IPS-20b (cell line): ENCODE results near the gene OXLD1.
A peak's percentile ranks its signal among the peaks of the same experiment; 100 is the strongest.

Source experiments
- H3K27ac ChIP-seq: one replicate; pipeline ENCODE4 v1.5.1; 2013; ENCODE audit warnings: low read length
- H3K27me3 ChIP-seq: 2 replicates; pipeline ENCODE4 v1.6.1; 2013; ENCODE audit warnings: mild to moderate bottlenecking, low read length, inconsistent platforms; ENCODE audit not compliant: insufficient read depth
- H3K36me3 ChIP-seq: 2 replicates; pipeline ENCODE4 v1.6.1; 2013; ENCODE audit warnings: low read depth, mild to moderate bottlenecking, inconsistent platforms, low read length, moderate library complexity; ENCODE audit not compliant: insufficient read depth
- H3K4me1 ChIP-seq: 2 replicates; pipeline ENCODE4 v1.6.1; 2013; ENCODE audit warnings: mild to moderate bottlenecking, control low read depth, inconsistent platforms, low read length, moderate library complexity; ENCODE audit not compliant: insufficient read depth
- H3K4me3 ChIP-seq: 2 replicates; pipeline ENCODE4 v1.5.1; 2013; ENCODE audit warnings: mild to moderate bottlenecking, low read length, inconsistent platforms
- H3K9ac ChIP-seq: 2 replicates; pipeline ENCODE4 v1.6.1; 2013; ENCODE audit warnings: low read depth, mild to moderate bottlenecking, inconsistent platforms, low read length, moderate library complexity
- H3K9me3 ChIP-seq: 2 replicates; pipeline ENCODE4 v1.6.1; 2013; ENCODE audit warnings: mild to moderate bottlenecking, low read depth, low read length, inconsistent platforms; ENCODE audit not compliant: insufficient read depth

OXLD1 gene

GRCh38 chr17:81655378-81656117, 10.9 kb downstream of the OXLD1 start:
- Histone ChIP-seq H3K27ac (no peak overlapping the region), H3K4me3 (no peak overlapping the region), H3K9me3 (no peaks in the 10 kb centered on the region), H3K27me3 (no peaks in the 10 kb centered on the region), H3K9ac (no peak overlapping the region), H3K36me3 (no peaks in the 10 kb centered on the region), H3K4me1 (peaks cover 7% of the 10 kb centered on the region; the same call in 1 of the 2 replicates)

- Histone ChIP-seq H3K9ac (peak overlapping the region; percentile 66), H3K9me3 (no peaks in the 10 kb centered on the region), H3K27me3 (peaks cover 21% of the 10 kb centered on the region), H3K27ac (peak overlapping the region; percentile 28), H3K36me3 (no peaks in the 10 kb centered on the region), H3K4me3 (peak overlapping the region; percentile 55; the same call in 1 of the 2 replicates), H3K4me1 (peaks cover 7% of the 10 kb centered on the region; the same call in 1 of the 2 replicates)
Observed at GRCh38 chr17:81652906-81653771, 13.3 kb downstream of the OXLD1 start.

GRCh38 chr17:81651692-81652091, 14.7 kb downstream of the OXLD1 start:
- no peaks in the 10 kb centered on the region for H3K9me3 ChIP-seq
- H3K36me3 ChIP-seq = no peaks in the 10 kb centered on the region
- H3K4me1 ChIP-seq = peaks cover 7% of the 10 kb centered on the region; the same call in 1 of the 2 replicates
- H3K27ac ChIP-seq = no peak overlapping the region
- H3K4me3 ChIP-seq = no peak overlapping the region
- H3K9ac ChIP-seq = no peak overlapping the region
- peaks cover 36% of the 10 kb centered on the region for H3K27me3 ChIP-seq

- Histone ChIP-seq H3K27me3 (peaks cover 37% of the 10 kb centered on the region), H3K9me3 (no peaks in the 10 kb centered on the region), H3K27ac (no peak overlapping the region), H3K4me1 (peaks cover 7% of the 10 kb centered on the region; the same call in 1 of the 2 replicates), H3K36me3 (no peaks in the 10 kb centered on the region), H3K4me3 (no peak overlapping the region), H3K9ac (no peak overlapping the region)
Observed at GRCh38 chr17:81650951-81651350, 15.5 kb downstream of the OXLD1 start.

GRCh38 chr17:81648707-81649085, 17.7 kb downstream of the OXLD1 start:
- H3K27me3 ChIP-seq = peaks cover 37% of the 10 kb centered on the region
- H3K27ac ChIP-seq = no peak overlapping the region
- no peaks in the 10 kb centered on the region for H3K9me3 ChIP-seq
- H3K36me3 ChIP-seq = no peaks in the 10 kb centered on the region
- H3K4me3 ChIP-seq = peak overlapping the region; percentile 63; the same call in 1 of the 2 replicates
- H3K9ac ChIP-seq = no peak overlapping the region
- peaks cover 7% of the 10 kb centered on the region; the same call in 1 of the 2 replicates for H3K4me1 ChIP-seq

- no peaks in the 10 kb centered on the region for H3K36me3 ChIP-seq
- H3K27me3 ChIP-seq = peaks cover 37% of the 10 kb centered on the region
- H3K27ac ChIP-seq = no peak overlapping the region
- H3K4me1 ChIP-seq = peaks cover 2% of the 10 kb centered on the region; the same call in 1 of the 2 replicates
- H3K9ac ChIP-seq = no peak overlapping the region
- peak overlapping the region; percentile 63; the same call in 1 of the 2 replicates for H3K4me3 ChIP-seq
- H3K9me3 ChIP-seq = no peaks in the 10 kb centered on the region
Observed at GRCh38 chr17:81648013-81648706, 18.2 kb downstream of the OXLD1 start.

- Histone ChIP-seq H3K36me3 (no peaks in the 10 kb centered on the region), H3K27me3 (peaks cover 37% of the 10 kb centered on the region), H3K4me1 (no peaks in the 10 kb centered on the region), H3K4me3 (peak overlapping the region; percentile 47), H3K9ac (no peak overlapping the region), H3K27ac (no peak overlapping the region), H3K9me3 (no peaks in the 10 kb centered on the region)
Observed at GRCh38 chr17:81647640-81648012, 18.8 kb downstream of the OXLD1 start.

GRCh38 chr17:81646869-81647600, 19.4 kb downstream of the OXLD1 start:
- Histone ChIP-seq H3K27ac (no peak overlapping the region), H3K9ac (no peak overlapping the region), H3K36me3 (no peaks in the 10 kb centered on the region), H3K27me3 (peaks cover 37% of the 10 kb centered on the region), H3K4me1 (no peaks in the 10 kb centered on the region), H3K4me3 (no peak overlapping the region), H3K9me3 (no peaks in the 10 kb centered on the region)

GRCh38 chr17:81644976-81645952, 21.1 kb downstream of the OXLD1 start:
- no peak overlapping the region for H3K9ac ChIP-seq
- no peaks in the 10 kb centered on the region for H3K9me3 ChIP-seq
- H3K27ac ChIP-seq = no peak overlapping the region
- no peaks in the 10 kb centered on the region for H3K4me1 ChIP-seq
- no peaks in the 10 kb centered on the region for H3K36me3 ChIP-seq
- H3K4me3 ChIP-seq = no peak overlapping the region
- H3K27me3 ChIP-seq = peaks cover 37% of the 10 kb centered on the region

- H3K27me3 ChIP-seq = peaks cover 29% of the 10 kb centered on the region
- no peak overlapping the region for H3K27ac ChIP-seq
- H3K36me3 ChIP-seq = no peaks in the 10 kb centered on the region
- H3K9ac ChIP-seq = no peak overlapping the region
- H3K4me1 ChIP-seq = no peaks in the 10 kb centered on the region
- no peaks in the 10 kb centered on the region for H3K9me3 ChIP-seq
- no peak overlapping the region for H3K4me3 ChIP-seq
Observed at GRCh38 chr17:81644496-81644895, 21.9 kb downstream of the OXLD1 start.
